K562 (cell line): Measurements from ENCODE around the gene MOB1A. TPM values are rescaled to one million over a fixed set of nuclear protein-coding genes. Genes with fewer than 3 reads are reported as not detected.

Source experiments
- CBFB ChIP-seq: sonication (generic); formaldehyde crosslinking; IDR thresholded peaks from 2 replicates; pipeline ENCODE4 v1.4.0; 2020; ENCODE audit warnings: mild to moderate bottlenecking, missing genetic modification reagents
- CHD2 ChIP-seq: IDR thresholded peaks from 2 replicates; pipeline ENCODE4 v1.6.1; 2011; ENCODE audit warnings: low read depth, low read length
- CTBP1 ChIP-seq: fragments of 450-650 bp; IDR thresholded peaks from 2 replicates; pipeline ENCODE4 v1.6.1; 2016; ENCODE audit warnings: borderline replicate concordance
- MCM3 ChIP-seq: fragments of 450-650 bp; IDR thresholded peaks from 2 replicates; pipeline ENCODE4 v1.6.1; 2016
- OTX1 ChIP-seq: fragments of 450-650 bp; formaldehyde crosslinking; IDR thresholded peaks from 2 replicates; pipeline ENCODE4 v1.4.0; 2022; ENCODE audit warnings: mild to moderate bottlenecking
- PRMT5 ChIP-seq: sonication (generic); formaldehyde crosslinking; IDR thresholded peaks from 2 replicates; pipeline ENCODE4 v1.5.0; 2020; ENCODE audit warnings: missing genetic modification reagents
- PURB ChIP-seq: sonication (generic); formaldehyde crosslinking; IDR thresholded peaks from 2 replicates; pipeline ENCODE4 v1.9.0; 2021; ENCODE audit warnings: low read depth, mild to moderate bottlenecking, missing genetic modification reagents
- RBM15 ChIP-seq: fragments of 200-400 bp; formaldehyde crosslinking; IDR thresholded peaks from 2 replicates; pipeline ENCODE4 v1.6.1; 2018; ENCODE audit warnings: mild to moderate bottlenecking, low read length, moderate library complexity; ENCODE audit not compliant: insufficient read depth
- TAF15 ChIP-seq: fragments of 200-400 bp; formaldehyde crosslinking; IDR thresholded peaks from 2 replicates; pipeline ENCODE4 v1.6.1; 2017; ENCODE audit warnings: mild to moderate bottlenecking, low read depth, low read length, moderate library complexity
- TAF7 ChIP-seq: fragments of 450-650 bp; IDR thresholded peaks from 2 replicates; pipeline ENCODE4 v1.6.1; 2016; ENCODE audit warnings: missing genetic modification characterization, missing compliant biosample characterization
- ZKSCAN1 ChIP-seq: fragments of 150-350 bp; IDR thresholded peaks from 2 replicates; pipeline ENCODE4 v1.6.1; 2016; ENCODE audit warnings: low read depth, low read length
- ZNF75A ChIP-seq: fragments of 450-650 bp; formaldehyde crosslinking; IDR thresholded peaks from 2 replicates; pipeline ENCODE4 v1.4.0; 2020; ENCODE audit warnings: mild to moderate bottlenecking
- polyA plus RNA-seq, 8 experiments: library from polyadenylated mRNA; depleted of rRNA in 4 of 8; stranded (reverse) in 5 of 8; unstranded in 3 of 8; fragments of >200 nt; fragmentation: Nextera tagmentation in 2 of 8; fragmentation: Illumina TruSeq in 1 of 8; extraction: Ambion mirVana in 2 of 8; extraction: Trizol in 1 of 8; gene quantifications; 2 replicates each; pipeline versions ENCODE4 v1.2.1 to v1.2.3, GENCODE V29; 2011 to 2014; ENCODE audit warnings: inconsistent platforms in 1 of 8, missing spikeins in 1 of 8
- total RNA-seq, 7 experiments: library from RNA; depleted of rRNA in 6 of 7; stranded (reverse); fragments of >200 nt in 6 of 7; fragmentation: Illumina TruSeq in 2 of 7; extraction: Trizol in 2 of 7; gene quantifications; 2 replicates each; pipeline versions ENCODE4 v1.2.1 to v1.2.3, GENCODE V29; 2011 to 2021; ENCODE audit warnings: low replicate concordance in 1 of 7
- TF ChIP-seq, protein P1 (sequence below): fragments of 450-650 bp; IDR thresholded peaks from 2 replicates; pipeline ENCODE4 v1.6.1; 2014; ENCODE audit warnings: low read depth, mild to moderate bottlenecking, moderate library complexity, borderline replicate concordance
- TF ChIP-seq, protein P2 (sequence below): sonication (generic); formaldehyde crosslinking; IDR thresholded peaks from 2 replicates; pipeline ENCODE4 v1.8.1; 2023; ENCODE audit warnings: mild to moderate bottlenecking, missing genetic modification reagents
- TF ChIP-seq, protein P3 (sequence below): fragments of 250-450 bp; sonication (Bioruptor Pico); IDR thresholded peaks from 2 replicates; pipeline ENCODE4 v1.8.0; 2022; ENCODE audit warnings: moderate library complexity, mild to moderate bottlenecking, inconsistent platforms
- TF ChIP-seq, protein P4 (sequence below): sonication (generic); formaldehyde crosslinking; IDR thresholded peaks from 2 replicates; pipeline ENCODE4 v1.8.0; 2022; ENCODE audit warnings: mild to moderate bottlenecking, low read depth, missing genetic modification reagents
- TF ChIP-seq, protein P5 (sequence below): fragments of 250-450 bp; sonication (Bioruptor Pico); IDR thresholded peaks from 2 replicates; pipeline ENCODE4 v1.4.0; 2020; ENCODE audit warnings: mild to moderate bottlenecking
- TF ChIP-seq, protein P6 (sequence below), 2 experiments: IDR thresholded peaks; 2 replicates each; pipeline ENCODE4 v1.6.1; 2011; ENCODE audit warnings: borderline replicate concordance in 1 of 2, control low read depth in 1 of 2, low read depth in 1 of 2, low read length in 1 of 2, mild to moderate bottlenecking in 1 of 2, mixed read lengths in 1 of 2, moderate library complexity in 1 of 2; ENCODE audit not compliant: insufficient read depth in 1 of 2, insufficient read length in 1 of 2, poor library complexity in 1 of 2, severe bottlenecking in 1 of 2; ENCODE audit errors: extremely low read depth in 1 of 2

The MOB1A gene
- total and polyA plus RNA-seq, 9 of the 15 experiments (the other 6 are each of a cell fraction or from before 2014, with no cell fraction given) = 24.8 to 100 (median 60.2) TPM

DNA sequence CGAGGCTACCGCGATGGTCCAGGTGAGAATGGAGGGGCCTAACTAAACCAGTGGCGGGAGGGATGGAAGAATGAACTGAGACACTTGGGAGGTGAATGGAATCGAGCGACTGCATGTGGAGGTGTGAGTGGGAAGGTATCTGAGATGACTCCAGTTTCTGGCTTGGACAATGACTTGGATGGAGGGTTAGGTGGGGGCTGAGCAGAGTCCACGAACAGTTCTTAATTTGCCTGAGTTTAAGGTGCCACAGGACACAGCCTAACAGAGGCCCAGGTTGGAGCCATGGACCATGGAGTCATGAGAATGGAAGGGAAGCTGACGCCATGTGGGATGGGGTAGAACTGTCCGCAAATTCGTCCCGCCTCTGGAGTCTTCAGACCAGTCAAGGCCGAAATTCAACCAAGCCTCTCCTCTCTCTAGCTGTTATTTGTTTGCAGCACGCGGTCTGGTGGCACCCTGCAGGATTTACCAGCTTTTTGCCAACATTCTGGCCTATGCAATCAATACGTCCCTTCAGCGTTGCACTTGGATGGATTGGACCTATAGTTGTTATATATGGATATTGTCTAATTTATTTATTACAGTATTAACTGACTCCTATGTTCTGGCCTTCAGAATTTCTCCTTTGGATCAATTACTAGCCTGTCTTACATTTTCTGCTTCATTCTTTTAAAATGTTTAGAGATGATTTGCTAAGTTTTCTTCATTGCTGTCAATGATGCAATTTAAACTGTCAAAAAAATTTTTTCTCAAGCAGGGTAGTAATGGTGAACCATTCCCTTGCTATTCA, 30.0 kb downstream of the MOB1A start (continued):
- TF ChIP-seq, protein P1, sequence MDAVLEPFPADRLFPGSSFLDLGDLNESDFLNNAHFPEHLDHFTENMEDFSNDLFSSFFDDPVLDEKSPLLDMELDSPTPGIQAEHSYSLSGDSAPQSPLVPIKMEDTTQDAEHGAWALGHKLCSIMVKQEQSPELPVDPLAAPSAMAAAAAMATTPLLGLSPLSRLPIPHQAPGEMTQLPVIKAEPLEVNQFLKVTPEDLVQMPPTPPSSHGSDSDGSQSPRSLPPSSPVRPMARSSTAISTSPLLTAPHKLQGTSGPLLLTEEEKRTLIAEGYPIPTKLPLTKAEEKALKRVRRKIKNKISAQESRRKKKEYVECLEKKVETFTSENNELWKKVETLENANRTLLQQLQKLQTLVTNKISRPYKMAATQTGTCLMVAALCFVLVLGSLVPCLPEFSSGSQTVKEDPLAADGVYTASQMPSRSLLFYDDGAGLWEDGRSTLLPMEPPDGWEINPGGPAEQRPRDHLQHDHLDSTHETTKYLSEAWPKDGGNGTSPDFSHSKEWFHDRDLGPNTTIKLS = no peak
- TF ChIP-seq MCM3 (no peak), CHD2 (no peak), CTBP1 (no peak), CBFB (peak; percentile 83), RBM15 (no peak), TAF7 (no peak), OTX1 (CRISPR knock-in tag) (peak; percentile 39; the same call in 1 of the 2 replicates), PRMT5 (CRISPR knock-in tag) (no peak), TAF15 (no peak), PURB (CRISPR knock-in tag) (no peak), ZKSCAN1 (no peak), ZNF75A (CRISPR knock-in tag) (no peak)
- TF ChIP-seq, protein P2, sequence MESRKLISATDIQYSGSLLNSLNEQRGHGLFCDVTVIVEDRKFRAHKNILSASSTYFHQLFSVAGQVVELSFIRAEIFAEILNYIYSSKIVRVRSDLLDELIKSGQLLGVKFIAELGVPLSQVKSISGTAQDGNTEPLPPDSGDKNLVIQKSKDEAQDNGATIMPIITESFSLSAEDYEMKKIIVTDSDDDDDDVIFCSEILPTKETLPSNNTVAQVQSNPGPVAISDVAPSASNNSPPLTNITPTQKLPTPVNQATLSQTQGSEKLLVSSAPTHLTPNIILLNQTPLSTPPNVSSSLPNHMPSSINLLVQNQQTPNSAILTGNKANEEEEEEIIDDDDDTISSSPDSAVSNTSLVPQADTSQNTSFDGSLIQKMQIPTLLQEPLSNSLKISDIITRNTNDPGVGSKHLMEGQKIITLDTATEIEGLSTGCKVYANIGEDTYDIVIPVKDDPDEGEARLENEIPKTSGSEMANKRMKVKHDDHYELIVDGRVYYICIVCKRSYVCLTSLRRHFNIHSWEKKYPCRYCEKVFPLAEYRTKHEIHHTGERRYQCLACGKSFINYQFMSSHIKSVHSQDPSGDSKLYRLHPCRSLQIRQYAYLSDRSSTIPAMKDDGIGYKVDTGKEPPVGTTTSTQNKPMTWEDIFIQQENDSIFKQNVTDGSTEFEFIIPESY = no peak
- TF ChIP-seq, protein P3, sequence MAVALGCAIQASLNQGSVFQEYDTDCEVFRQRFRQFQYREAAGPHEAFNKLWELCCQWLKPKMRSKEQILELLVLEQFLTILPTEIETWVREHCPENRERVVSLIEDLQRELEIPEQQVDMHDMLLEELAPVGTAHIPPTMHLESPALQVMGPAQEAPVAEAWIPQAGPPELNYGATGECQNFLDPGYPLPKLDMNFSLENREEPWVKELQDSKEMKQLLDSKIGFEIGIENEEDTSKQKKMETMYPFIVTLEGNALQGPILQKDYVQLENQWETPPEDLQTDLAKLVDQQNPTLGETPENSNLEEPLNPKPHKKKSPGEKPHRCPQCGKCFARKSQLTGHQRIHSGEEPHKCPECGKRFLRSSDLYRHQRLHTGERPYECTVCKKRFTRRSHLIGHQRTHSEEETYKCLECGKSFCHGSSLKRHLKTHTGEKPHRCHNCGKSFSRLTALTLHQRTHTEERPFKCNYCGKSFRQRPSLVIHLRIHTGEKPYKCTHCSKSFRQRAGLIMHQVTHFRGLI (CRISPR knock-in tag) = no peak
- TF ChIP-seq, protein P4, sequence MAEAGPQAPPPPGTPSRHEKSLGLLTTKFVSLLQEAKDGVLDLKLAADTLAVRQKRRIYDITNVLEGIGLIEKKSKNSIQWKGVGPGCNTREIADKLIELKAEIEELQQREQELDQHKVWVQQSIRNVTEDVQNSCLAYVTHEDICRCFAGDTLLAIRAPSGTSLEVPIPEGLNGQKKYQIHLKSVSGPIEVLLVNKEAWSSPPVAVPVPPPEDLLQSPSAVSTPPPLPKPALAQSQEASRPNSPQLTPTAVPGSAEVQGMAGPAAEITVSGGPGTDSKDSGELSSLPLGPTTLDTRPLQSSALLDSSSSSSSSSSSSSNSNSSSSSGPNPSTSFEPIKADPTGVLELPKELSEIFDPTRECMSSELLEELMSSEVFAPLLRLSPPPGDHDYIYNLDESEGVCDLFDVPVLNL = no peak
- TF ChIP-seq, protein P5, sequence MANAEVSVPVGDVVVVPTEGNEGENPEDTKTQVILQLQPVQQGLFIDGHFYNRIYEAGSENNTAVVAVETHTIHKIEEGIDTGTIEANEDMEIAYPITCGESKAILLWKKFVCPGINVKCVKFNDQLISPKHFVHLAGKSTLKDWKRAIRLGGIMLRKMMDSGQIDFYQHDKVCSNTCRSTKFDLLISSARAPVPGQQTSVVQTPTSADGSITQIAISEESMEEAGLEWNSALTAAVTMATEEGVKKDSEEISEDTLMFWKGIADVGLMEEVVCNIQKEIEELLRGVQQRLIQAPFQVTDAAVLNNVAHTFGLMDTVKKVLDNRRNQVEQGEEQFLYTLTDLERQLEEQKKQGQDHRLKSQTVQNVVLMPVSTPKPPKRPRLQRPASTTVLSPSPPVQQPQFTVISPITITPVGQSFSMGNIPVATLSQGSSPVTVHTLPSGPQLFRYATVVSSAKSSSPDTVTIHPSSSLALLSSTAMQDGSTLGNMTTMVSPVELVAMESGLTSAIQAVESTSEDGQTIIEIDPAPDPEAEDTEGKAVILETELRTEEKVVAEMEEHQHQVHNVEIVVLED = no peak
- TF ChIP-seq, protein P6, sequence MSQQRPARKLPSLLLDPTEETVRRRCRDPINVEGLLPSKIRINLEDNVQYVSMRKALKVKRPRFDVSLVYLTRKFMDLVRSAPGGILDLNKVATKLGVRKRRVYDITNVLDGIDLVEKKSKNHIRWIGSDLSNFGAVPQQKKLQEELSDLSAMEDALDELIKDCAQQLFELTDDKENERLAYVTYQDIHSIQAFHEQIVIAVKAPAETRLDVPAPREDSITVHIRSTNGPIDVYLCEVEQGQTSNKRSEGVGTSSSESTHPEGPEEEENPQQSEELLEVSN (IDR thresholded peaks at IDR 0.05; ENCODE audit: borderline replicate concordance in 1 of 2, extremely low read depth in 1 of 2, insufficient read depth in 1 of 2, insufficient read length in 1 of 2, low read depth in 1 of 2, low read length in 1 of 2, poor library complexity in 1 of 2, severe bottlenecking in 1 of 2) = peak in 1 of 2 experiments; percentile 56
